DOHH2 (cell line): ENCODE results near the gene UGT1A6.

Experiments
- H3F3A ChIP-seq: fragments of 200-600 bp; sonication (generic), shearing (Covaris generic); 2 replicates; pipeline ENCODE4 v1.6.0; 2016; ENCODE audit warnings: antibody characterized with exemption, mild to moderate bottlenecking; ENCODE audit not compliant: control insufficient read depth, insufficient read depth
- H3K27ac ChIP-seq: fragments of 200-600 bp; sonication (generic); 2 replicates; pipeline ENCODE4 v1.5.1; 2014; ENCODE audit warnings: low read depth, mild to moderate bottlenecking, low read length, moderate library complexity
- H3K27me3 ChIP-seq: fragments of 200-600 bp; sonication (generic); 2 replicates; pipeline ENCODE4 v1.6.1; 2014; ENCODE audit warnings: mild to moderate bottlenecking, low read length, mixed read lengths; ENCODE audit not compliant: control insufficient read depth
- H3K36me3 ChIP-seq: fragments of 200-600 bp; sonication (generic); 2 replicates; pipeline ENCODE4 v1.6.1; 2014; ENCODE audit warnings: mild to moderate bottlenecking, low read length, moderate library complexity, mixed read lengths; ENCODE audit not compliant: control insufficient read depth
- H3K4me1 ChIP-seq: fragments of 200-600 bp; sonication (generic); 2 replicates; pipeline ENCODE4 v1.6.1; 2014; ENCODE audit warnings: mild to moderate bottlenecking, low read length, mixed read lengths; ENCODE audit not compliant: control insufficient read depth
- H3K4me2 ChIP-seq: fragments of 200-600 bp; sonication (generic); 2 replicates; pipeline ENCODE4 v1.6.0; 2014; ENCODE audit warnings: mild to moderate bottlenecking, low read length, moderate library complexity
- H3K4me3 ChIP-seq: fragments of 200-600 bp; sonication (generic); 2 replicates; pipeline ENCODE4 v1.5.1; 2014; ENCODE audit warnings: mild to moderate bottlenecking, low read length, mixed read lengths
- H3K79me2 ChIP-seq: fragments of 200-600 bp; sonication (generic); 2 replicates; pipeline ENCODE4 v1.6.1; 2014; ENCODE audit warnings: mild to moderate bottlenecking, low read length, mixed read lengths; ENCODE audit not compliant: control insufficient read depth
- H3K9me2 ChIP-seq: fragments of 200-600 bp; sonication (generic); replicated peaks from 2 replicates; pipeline ENCODE4 v1.6.1; 2014; ENCODE audit warnings: mild to moderate bottlenecking, low read length, mixed read lengths; ENCODE audit not compliant: control insufficient read depth
- H3K9me3 ChIP-seq: fragments of 200-600 bp; sonication (generic); 2 replicates; pipeline ENCODE4 v1.6.1; 2014; ENCODE audit warnings: antibody characterized with exemption, low read length, mixed read lengths; ENCODE audit not compliant: control insufficient read depth, insufficient read depth
- H4K20me1 ChIP-seq: fragments of 200-600 bp; sonication (generic); 2 replicates; pipeline ENCODE4 v1.6.0; 2014; ENCODE audit warnings: low read depth, mild to moderate bottlenecking, antibody characterized with exemption, low read length, moderate library complexity; ENCODE audit not compliant: control insufficient read depth, insufficient read depth
- CTCF ChIP-seq: fragments of 200-600 bp; sonication (generic); IDR thresholded peaks from one replicate; pipeline ENCODE4 v1.5.1; 2014; ENCODE audit warnings: antibody characterized with exemption, mild to moderate bottlenecking, low read depth, low read length; ENCODE audit not compliant: poor library complexity, severe bottlenecking
- EZH2phosphoT487 ChIP-seq: fragments of 200-600 bp; sonication (generic); IDR thresholded peaks from 2 replicates; pipeline ENCODE4 v1.6.1; 2017; ENCODE audit warnings: borderline replicate concordance, mild to moderate bottlenecking, antibody characterized with exemption, low read length, moderate library complexity, mixed read lengths

The UGT1A6 gene

GRCh38 chr2:233764264-233764663 is 71.6 kb downstream of the UGT1A6 start:
- Histone ChIP-seq H3K4me2 (no peak overlapping the region), H3K9me3 (no peaks in the 10 kb centered on the region), H3K4me1 (no peaks in the 10 kb centered on the region), H4K20me1 (no peaks in the 10 kb centered on the region), H3F3A (no peaks in the 10 kb centered on the region), H3K79me2 (no peaks in the 10 kb centered on the region), H3K36me3 (no peaks in the 10 kb centered on the region), H3K9me2 (no peaks in the 10 kb centered on the region), H3K4me3 (no peak overlapping the region), H3K27me3 (peaks cover 6% of the 10 kb centered on the region), H3K27ac (no peak overlapping the region)
- TF ChIP-seq CTCF (no peak), EZH2phosphoT487 (no peak)

- H3K4me1 ChIP-seq: no peaks in the 10 kb centered on the region
- no peaks in the 10 kb centered on the region for H3F3A ChIP-seq
- TF ChIP-seq EZH2phosphoT487: no peak
- no peak for TF ChIP-seq CTCF
- no peaks in the 10 kb centered on the region for H4K20me1 ChIP-seq
- no peak overlapping the region for H3K4me2 ChIP-seq
- no peaks in the 10 kb centered on the region for H3K79me2 ChIP-seq
- no peak overlapping the region for H3K27ac ChIP-seq
- no peak overlapping the region for H3K4me3 ChIP-seq
- peaks cover 6% of the 10 kb centered on the region for H3K27me3 ChIP-seq
- H3K9me3 ChIP-seq: no peaks in the 10 kb centered on the region
- no peaks in the 10 kb centered on the region for H3K36me3 ChIP-seq
- no peaks in the 10 kb centered on the region for H3K9me2 ChIP-seq
Measured at GRCh38 chr2:233764761-233765160, 72.1 kb downstream of the UGT1A6 start.

GRCh38 chr2:233766416-233766815 is 73.7 kb downstream of the UGT1A6 start:
- Histone ChIP-seq H3K9me2 (no peaks in the 10 kb centered on the region), H3F3A (no peaks in the 10 kb centered on the region), H3K4me2 (no peak overlapping the region), H3K9me3 (no peaks in the 10 kb centered on the region), H3K36me3 (no peaks in the 10 kb centered on the region), H3K27me3 (peaks cover 6% of the 10 kb centered on the region), H3K27ac (no peak overlapping the region), H3K4me3 (no peak overlapping the region), H3K79me2 (no peaks in the 10 kb centered on the region), H3K4me1 (no peaks in the 10 kb centered on the region), H4K20me1 (no peaks in the 10 kb centered on the region)
- TF ChIP-seq CTCF: no peak
- TF ChIP-seq EZH2phosphoT487: no peak

GRCh38 chr2:233768076-233768475 is 75.4 kb downstream of the UGT1A6 start:
- Histone ChIP-seq H3K9me2 (no peaks in the 10 kb centered on the region), H3K4me2 (no peak overlapping the region), H3K36me3 (no peaks in the 10 kb centered on the region), H3K27me3 (peaks cover 5% of the 10 kb centered on the region), H3K79me2 (no peaks in the 10 kb centered on the region), H3F3A (no peaks in the 10 kb centered on the region), H3K4me1 (no peaks in the 10 kb centered on the region), H3K9me3 (no peaks in the 10 kb centered on the region), H3K4me3 (no peak overlapping the region), H4K20me1 (no peaks in the 10 kb centered on the region), H3K27ac (no peak overlapping the region)
- TF ChIP-seq CTCF: no peak
- TF ChIP-seq EZH2phosphoT487: no peak
